ENCODE measurements around the gene KRIT1.

KRIT1 gene

GRCh38 chr7:92150450-92151017, 95.2 kb downstream of the KRIT1 start:
- DNase-seq = no peak

GRCh38 chr7:92149736-92150239, 95.9 kb downstream of the KRIT1 start:
- DNase-seq = no peak
